GM19372 (cell line): ENCODE results near the gene CBY3.
"Not testable (repeated sequence)": the region's sequence is repeated elsewhere in the genome, so short reads cannot be mapped to it uniquely, and the experiment has no call there.

ENCODE experiments used
- ATAC-seq: cut with Tn5 transposase; IDR thresholded peaks from one replicate; pipeline ENCODE4 v1.9.1; 2021; ENCODE audit warnings: mild to moderate bottlenecking, low read depth, moderate library complexity; ENCODE audit not compliant: unreplicated experiment

The CBY3 gene

DNA sequence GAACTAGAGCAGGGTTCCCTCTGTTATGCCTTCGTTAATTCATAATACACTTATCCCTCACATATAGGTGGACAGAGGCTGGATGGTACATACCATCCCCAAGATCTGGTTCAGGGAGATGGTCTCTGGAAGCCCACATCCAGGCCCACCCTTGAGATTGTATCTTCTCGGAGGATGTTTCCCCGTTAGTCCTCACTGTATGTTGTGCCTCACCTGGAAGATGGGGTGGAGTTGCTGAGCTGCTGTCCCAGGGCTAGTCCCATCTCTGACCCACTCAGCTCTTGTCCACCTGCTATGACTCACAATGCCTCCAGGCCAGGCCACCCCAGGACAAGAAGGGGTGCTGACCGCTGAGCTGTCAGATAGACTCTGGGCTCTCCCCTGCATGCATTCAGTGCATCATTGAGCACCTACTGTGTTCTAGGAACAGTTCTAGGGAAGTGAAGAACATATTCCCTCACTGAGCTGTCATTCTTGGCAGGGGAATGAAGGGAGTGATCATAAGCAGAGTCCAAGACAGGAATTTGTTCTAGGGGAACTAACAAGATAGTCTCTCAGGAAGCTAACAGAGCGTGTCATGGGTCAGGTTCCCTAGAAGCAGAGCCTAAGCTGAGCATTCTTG lies at the start of gene CBY3:
Gene CBY3 (minus strand): TSS at position 255 of the 622 bp plus-strand sequence. CDS start 116 bp downstream, at position 139.
- ATAC-seq, result no peak

DNA sequence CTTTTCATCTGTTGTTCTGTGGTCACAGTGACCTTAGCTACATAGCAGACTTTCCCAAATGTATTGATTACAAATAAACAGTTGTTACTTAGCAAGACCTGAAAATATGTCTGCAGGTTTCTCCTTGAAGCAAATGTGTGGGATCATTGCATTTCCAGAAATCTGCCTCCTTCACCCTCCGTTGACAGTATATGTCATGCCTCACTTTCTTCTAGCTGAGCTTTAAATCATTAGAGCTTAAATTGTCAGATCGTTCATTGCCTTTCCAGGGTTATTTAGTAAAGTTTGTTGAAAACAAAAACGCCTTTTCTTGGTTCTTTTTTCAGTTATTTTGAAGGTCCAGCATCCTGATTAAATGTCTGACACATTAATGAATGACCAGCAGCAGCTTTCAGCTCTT lies 49.5 kb upstream of the CBY3 start:
- ATAC-seq, result no peak

DNA sequence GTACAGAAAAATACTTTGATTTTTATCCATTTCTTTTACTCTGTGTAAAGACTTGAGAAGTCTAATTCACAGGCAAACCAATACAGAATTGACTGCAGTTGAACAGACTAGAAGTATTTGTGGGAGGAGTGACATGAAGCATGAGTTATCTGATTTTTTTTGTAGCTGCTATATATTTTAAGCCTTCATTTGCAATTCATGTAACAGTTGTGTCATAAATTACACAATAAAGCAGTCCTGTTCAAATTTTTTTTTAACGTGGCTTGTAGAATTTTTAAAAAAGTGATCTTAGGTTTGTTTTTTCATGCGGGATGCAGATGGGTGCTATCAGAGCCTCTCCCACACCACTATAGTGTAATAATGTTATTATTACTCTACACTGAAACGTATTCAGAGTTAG lies 48.9 kb upstream of the CBY3 start:
- no peak for ATAC-seq

DNA sequence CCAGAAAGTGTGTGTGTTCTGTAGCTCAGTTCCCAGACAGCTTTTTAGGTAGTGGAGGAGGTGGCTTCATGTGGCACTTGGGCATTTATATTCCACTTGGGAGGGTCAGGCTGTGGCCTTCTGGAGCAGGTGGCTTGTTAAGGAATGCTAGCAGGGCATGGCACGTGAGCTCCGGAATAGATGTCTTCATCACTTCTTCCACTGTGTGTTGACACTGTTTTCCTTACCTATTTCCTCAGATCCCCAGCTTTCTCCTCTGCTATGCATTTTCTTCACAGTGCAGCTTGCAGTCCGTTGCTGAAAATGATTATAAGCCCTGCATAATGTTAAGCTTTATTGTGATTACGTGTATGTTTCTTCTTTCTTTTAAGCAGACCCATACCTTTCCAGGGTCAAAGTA lies 48.5 kb upstream of the CBY3 start:
- no peak for ATAC-seq

DNA sequence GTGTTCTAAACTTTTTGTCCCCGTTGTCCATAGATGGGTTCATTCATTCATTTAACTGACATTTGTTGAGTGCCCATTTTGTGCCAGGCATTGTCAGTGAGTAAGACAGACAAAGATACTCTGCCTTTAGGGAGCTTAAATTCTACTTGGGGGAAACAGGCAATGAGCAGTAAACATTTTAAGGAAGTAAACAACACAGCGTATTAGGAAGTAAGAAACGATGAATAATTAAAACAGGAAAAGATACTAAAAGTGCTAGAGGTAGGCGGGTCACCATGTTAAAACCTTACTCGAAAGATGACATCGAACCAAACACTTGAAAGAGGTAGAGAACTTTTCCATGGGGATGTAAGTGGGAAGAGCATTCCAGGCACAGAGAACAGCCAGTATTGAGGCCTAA lies 46.3 kb upstream of the CBY3 start:
- no peak for ATAC-seq

DNA sequence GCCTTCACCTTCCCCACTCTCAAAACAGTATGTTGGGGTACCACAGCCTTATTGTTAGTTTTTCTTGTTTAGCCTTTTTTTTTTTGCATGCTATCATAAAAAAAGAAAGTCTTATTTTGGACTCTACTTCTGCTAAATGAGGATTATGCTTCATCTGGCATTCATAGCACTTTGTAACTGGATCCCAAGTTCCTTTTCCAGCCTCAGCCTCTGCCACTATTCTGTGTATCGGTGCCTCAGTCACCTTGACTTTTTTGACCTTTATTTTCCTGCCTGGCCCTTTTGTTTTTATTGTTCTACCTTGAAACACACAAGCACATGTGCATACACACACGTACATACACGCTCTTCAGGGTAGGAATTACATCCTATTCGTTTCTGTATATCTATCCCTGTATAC lies 43.3 kb upstream of the CBY3 start:
- no peak for ATAC-seq

DNA sequence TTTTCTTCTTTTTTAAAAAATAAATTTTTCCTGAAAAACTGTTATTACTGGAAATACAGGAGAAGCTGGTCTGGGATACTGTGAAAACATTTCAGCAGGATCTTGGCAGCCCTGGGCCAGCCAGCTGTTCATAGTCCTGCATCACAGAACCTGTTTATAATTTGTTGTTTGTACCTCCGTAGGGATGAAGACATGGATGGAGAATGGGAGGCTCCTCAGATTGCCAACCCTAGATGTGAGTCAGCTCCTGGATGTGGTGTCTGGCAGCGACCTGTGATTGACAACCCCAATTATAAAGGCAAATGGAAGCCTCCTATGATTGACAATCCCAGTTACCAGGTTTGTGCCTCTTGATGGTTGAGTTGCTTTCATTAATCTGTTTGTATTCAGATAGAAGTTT lies 39.4 kb upstream of the CBY3 start:
- no peak for ATAC-seq

DNA sequence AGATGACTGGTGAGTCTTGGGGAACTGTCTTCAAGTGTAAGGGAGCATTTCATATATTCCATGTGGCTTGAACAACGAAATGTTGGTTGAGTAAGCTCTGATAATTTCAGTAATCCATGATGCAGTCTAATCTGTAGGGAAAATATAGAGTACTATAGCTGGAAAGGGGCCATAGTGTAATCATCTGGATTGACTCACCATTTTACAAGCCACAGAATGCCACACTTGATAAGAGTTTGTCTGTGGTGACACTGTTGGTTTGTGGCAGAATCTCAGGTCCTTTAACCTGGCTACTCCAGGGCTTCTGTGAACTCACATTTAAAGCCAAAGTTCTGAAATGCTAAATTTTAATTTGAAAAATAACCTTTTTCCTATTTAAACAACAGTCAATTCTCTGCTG lies 35.5 kb upstream of the CBY3 start:
- no peak for ATAC-seq

DNA sequence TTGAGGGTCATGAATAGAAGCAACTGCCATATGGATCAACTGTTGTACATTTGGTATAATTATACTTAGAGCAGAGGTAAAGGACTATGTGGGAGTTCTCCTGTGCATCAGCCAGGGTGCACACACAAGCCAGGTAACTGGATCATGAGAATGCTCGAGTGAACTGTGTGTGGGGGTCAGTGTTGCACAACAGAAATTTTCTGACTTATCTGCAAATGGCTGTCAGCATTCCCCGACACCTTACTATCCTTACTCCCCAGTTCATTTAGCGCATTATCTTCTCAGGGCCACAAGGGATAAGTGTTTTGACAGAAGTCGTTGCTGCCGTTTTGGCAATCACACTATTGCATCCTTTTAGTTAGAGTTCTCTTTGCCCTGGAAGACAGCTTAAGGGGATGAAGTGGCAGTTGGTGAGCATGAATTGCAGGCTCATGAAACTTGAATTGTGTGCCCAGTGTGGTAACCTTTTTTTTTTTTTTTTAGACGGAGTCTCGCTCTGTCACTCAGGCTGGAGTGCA lies 19.6 kb upstream of the CBY3 start:
- ATAC-seq, result no peak

DNA sequence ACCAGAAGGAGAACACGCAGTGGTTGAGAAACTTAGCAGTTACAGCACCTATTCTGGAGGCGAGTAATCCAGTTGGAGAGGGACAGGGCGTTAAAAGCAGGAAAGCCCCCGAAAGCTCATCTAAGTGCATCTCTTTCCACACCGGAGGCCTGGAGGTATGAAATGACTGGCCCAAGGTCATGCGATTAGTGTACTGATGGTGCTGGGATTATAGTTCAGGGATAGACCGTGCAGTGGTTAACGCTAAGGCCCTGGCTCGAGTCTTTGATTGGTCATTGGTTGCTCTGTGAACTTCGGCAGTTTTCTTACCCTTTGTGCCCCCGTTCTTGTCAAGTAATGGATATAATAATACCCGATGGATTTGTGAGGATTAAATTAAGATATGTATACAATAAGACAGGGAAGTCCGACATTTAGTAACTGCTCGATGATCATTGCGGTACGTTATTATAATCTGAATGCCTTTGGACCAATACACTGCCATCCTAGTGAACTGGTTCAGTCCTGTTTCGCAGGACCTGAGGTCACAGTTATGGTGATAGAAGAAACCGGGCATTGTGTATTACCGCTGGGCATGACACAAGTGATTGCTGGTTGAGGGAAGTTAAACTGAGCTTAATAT lies 18.9 kb upstream of the CBY3 start:
- no peak for ATAC-seq

DNA sequence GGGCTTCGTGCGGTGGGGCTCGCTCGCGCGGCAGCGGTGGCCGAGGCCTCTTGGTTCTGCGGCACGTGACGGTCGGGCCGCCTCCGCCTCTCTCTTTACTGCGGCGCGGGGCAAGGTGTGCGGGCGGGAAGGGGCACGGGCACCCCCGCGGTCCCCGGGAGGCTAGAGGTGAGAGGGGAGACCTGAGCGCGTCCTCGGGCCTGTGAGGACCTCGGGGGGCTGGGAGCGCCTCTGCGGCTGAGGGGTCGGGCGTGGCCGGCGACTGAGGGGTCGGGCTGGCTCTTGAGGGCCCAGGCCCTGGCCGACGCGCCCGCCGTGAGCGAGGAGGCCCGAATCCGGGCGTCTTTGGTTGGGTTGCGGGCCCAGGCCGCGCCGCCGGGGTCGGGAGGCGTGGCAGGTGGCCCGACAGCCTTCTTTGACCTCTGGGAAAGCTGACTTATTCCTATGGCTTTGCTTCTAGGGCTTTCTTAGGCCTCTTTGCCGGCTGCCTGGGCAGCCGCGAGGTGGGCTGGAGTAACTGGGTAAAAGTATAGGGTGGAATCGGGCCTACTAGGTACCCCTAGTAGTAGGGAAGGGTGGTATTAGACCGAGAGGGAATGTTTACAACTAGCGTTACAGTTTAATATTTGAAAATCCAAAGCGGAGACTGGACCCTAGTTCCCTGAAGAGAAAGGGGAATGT lies 18.2 kb upstream of the CBY3 start, which contains the start of gene CANX:
Gene CANX (plus strand): TSS at position 33 of the 681 bp plus-strand sequence. CDS start 6,715 bp downstream, outside the sequence.
- ATAC-seq, result no peak

DNA sequence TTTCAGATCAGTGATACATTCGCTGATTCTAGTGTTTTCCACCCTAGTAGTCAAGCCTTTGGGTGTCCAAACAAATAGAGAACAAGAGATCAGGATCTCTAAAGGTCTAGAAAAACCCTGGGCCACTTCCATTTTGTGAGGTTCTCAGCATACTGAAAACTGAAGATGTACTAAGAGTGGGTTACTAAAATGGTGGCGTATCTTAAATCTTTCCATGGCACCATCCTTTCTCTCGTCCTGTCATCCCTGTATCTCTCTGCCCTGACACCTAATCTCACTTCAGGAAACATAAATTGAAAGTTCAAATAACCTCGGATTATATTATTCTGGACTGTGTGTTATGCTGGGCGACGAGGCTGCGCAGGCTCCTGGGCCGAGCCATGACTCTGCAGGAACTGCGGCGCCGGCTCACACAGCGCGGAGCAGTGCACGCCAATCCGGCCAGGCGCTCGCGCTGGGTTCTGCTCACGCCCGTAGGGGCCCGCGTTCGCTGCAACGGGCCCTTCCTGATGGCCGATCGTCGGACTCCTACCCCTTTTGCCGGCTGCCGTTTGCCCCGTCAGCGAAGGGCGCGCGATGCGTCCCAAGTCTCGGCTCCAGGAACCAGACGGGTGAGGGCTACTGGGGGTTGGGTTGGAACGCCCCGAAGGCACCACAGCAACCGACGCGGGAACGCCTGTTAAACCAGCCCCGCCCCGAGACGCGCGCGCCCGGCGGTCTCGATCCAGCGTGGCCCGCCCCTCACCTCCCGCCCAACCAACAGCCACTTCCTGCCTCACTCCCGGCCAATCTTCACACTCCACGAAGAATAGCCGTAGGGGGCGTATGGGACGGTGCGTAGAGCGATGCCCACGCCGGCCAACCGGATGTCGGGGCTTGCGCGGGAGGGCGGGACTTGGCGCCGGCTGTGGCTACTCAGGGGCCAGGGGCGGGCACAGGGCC lies 17.4 kb upstream of the CBY3 start:
- ATAC-seq, result peak; percentile 86

DNA sequence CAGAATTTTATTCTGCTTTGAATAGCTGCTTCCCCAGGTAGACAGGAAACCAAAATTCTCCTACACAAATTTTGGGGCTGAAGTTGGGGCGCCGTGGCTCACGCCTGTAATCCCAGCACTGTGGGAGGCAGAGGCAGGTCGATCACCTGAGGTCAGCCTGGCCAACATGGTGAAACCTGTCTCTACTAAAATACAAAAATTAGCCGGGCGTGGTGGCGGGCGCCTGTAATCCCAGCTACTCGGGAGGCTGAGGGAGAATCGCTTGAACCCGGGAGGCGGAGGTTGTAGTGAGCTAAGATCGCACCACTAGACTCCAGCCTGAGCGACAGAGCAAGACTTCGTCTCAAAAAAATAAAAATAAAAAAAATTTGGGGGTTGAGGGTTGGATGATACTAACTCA lies 16.7 kb upstream of the CBY3 start:
- ATAC-seq, result not testable (repeated sequence)

DNA sequence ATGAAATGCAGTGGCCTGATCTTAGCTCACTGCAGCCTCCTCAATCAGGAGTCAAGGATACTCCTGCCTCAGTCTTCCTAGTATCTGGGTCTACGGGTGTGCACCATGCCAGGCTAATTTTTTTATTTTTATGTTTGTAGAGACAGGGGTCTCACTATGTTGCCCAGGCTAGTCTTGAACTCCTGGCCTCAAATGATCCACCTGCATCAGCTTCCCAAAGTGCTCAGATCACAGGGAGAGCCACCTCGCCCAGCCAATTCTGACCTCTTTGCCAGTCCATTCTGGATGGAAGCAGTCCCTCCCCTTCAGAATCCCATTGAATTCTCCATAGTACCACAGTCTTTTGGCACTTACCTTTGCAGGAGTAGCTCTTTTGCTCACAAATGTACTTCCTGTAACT lies 16.3 kb upstream of the CBY3 start:
- no peak for ATAC-seq

DNA sequence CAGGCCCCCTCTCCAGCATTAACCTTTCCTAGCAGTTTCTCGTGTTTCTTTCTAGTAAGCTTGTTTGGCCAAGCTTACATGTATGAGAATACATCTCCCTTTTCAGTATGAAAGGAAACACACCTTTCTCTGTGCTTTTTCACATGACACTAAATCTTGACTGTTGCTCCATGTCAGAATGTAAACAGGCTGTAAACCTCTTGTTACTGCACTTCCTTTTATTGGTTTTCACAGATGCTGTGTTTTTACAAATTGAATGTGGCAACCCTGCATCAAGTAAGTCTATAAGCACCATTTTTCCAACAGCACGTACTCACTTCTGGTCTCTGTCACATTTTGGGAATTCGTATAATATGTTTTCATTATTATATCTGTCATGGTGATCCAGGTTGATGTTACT lies 15.8 kb upstream of the CBY3 start:
- ATAC-seq, result no peak

DNA sequence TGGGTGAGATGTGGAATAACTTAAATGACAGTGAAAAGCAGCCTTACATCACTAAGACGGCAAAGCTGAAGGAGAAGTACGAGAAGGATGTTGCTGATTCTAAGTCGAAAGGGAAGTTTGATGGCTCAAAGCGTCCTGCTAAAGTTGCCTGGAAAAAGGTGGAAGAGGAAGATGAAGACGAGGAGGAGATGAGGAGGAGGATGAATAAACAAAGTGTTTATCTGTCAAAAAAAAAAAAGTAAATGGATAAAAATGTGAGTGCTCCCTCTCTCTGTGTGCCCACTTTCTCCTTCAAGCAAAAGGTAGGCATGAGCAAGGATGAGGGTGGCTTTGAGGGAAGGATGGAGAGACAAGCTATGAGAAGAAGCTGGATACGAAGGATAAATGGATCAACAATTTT lies 13.7 kb upstream of the CBY3 start:
- ATAC-seq, result no peak

DNA sequence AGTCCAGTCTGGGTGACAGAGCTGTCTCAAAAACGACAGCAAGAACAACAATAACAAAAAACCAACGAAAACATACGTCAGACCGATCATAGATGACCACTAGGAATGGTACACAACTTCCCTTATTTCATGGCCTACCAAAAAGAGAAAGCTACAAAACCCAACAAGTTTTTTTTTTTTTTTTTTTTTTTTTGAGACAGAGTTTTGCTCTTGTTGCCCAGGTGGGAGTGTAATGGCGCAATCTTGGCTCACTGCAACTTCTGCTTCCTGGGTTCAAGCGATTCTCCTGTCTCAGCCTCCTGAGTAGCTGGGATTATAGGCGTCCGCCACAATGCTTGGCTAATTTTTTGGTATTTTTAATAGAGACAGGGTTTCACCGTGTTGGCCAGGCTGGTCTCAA lies 8.4 kb upstream of the CBY3 start:
- not testable (repeated sequence) for ATAC-seq

DNA sequence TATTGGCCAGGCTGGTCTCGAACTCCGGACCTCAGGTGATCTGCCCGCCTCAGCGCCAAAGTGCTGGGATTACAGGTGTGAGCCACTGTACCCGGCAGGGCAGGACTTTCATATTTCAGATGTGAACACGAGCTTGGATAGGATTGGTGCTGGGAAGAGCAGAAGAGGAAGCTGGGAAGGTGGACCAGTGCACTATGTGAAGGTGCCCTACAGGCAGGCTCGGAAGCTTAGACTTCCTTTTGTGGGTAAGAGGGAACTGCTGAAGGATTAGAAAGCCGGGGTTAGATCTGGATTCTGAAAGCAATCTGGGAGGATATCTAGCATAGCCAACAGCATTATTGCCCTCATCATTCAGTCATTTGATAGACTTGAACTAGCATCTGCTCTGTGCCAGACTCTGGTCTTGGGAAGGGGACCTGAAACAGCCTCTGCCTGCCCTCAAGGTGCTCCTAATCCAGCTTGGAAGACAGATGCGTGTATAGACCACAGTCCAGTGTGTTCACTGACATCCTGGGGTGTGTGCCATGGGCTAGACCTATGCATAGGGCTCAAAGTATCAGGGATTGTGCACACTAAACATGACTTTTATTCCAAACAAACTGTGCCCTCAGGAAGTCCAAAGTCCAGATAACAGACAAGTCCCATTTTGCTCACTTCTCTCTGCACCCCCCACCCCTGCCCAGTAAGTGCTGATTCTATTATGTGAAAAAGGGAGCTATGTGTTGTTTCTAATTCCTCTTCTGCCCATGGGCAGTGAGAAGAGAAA lies 637 bp downstream of the CBY3 start:
- ATAC-seq, result no peak

DNA sequence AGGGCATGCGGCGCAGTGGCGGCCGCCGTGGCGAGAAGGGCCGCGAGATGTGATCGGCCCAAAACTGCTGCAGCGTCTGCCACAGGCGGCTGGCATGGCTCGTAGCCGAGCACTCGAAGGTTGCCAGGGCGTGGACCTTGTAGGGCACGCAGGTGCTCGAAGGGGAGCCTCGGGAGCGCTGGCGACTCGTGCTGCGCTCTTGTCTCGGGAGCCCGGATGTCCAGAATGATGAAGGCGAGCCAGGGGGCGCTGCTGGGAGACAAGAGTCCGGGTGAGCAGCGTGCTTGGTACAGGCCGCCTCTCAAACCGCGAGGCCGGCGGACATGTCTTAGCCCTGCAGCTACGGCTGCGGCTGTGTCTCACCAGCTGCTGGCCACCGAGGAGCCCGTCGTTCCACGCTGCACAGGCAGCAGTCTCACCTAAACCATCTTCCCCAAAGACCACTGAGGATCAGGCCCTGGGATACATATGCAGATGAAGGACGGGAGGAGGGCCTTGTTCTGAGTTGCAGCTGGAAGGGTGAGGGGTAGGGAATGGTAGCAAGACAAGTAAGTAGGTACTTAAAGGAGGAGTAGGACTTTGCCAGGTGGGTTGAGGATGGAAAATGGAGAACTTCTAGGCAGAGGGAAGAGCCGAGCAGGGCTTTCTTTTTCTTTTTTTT lies 1.7 kb downstream of the CBY3 start:
- peak; percentile 29 for ATAC-seq
